Activated CD4-positive, alpha-beta T cell treated with anti-CD3 and anti-CD28 coated beads, Interleukin-10, Interleukin-2, amounts not matched to agents 100 ng/mL and 50 ng/mL, durations not matched to agents 16 hours and 8 hours (primary cell): ENCODE results near the gene PYROXD2.

Experiments
- DNase-seq: peaks from one replicate; pipeline ENCODE4 v3.0.0-alpha.2; 2020

Gene PYROXD2

DNA sequence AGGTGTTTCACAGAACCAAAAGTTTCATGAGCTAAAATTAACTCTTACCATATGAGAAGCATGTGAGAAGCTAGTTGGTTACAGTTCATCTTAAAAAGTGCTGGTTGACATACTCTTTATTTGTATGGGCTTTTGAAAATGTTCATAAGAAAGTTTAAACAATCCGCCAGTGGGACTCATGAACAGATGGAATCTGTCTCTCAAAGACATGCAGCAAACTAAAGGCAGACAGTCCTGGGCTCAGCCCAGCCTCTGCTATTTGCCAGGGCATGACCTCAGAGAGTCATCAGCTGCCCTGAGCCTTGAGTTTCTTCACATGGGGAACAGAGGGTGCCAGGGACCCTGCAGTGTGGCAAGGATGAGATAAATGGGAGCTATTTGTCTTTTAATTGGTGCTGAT, 3.2 kb downstream of the PYROXD2 start:
- no peak for DNase-seq

- no peak for DNase-seq
Measured at GRCh38 chr10:98411166-98411565, 3.8 kb downstream of the PYROXD2 start.

GRCh38 chr10:98410759-98411158, 4.2 kb downstream of the PYROXD2 start:
- DNase-seq: no peak

- no peak for DNase-seq
Measured at GRCh38 chr10:98410135-98410743, 4.7 kb downstream of the PYROXD2 start.

DNA sequence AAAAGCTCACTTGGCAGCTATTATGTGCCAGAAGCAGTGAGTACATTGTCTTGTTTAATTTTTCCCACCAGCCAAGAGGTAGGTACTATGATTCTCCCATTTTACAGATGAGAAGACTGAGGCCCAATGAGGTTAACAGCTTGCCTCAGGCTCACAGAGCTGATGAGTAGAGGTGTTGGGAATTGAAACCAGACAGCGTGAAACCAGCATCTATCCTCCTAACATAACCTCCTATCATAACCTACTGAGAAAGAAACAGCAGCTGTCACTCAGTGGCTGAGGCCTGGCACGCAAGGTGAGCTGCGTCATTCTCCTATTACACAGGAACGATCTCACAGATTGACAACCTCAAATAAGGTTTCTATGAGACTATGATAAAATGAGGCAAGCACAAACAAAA, 6.2 kb downstream of the PYROXD2 start:
- peak; percentile 33 for DNase-seq

DNA sequence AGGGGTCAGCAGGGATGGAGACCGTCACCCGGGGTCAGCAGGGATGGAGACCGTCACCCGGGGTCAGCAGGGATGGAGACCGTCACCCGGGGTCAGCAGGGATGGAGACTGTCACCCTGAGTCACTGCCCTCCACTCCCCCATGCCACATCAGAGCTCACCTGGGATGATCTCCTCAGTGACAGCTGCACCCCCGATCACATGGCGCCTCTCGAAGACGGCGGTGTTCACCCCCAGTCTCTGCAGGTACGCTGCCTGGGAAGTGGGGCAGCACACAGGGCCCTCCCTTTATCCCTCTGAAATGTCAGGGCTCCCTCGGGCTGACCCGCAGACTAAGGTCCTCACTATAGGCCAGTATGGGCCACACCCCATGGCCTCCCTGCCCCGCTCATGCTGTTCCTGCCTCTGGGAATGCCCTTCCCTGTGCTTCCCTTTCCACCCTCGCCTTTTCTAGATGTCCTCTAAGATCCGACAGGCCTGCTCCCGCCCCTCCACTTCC, 7.2 kb downstream of the PYROXD2 start:
- DNase-seq: no peak

DNA sequence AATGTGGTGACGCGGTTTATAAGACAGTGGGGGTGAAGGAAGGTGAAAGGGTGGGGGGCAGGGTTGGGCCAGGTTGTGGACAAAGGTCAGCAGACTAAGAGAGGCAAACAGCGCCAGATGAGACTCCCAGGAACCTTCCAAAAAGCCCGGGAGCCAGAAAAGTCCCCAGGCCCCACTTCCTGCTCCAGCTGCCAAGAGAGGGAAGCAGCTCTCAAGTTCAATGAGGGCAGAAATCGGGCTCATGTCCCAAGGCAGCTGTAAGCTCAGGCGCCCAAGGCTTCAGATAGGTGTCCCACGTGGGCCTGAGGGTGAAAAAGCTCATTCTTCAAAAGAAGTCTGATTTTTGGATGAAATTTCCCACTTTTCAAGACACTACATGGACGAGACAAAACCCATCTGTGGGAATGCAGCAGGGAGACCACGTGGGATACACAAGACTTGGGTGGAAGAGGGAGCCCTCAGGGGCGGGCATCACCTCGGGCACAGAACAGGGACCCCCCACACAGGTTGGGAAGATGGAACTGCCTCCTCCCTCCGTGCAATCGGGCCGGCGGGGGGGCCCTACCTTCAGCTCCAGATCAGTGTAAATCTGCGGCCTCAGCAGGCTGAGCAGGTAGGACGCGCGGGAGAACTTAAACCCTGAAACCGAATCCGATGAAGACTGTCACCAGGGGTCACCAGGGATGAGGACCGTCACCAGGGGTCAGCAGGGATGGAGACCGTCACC, 7.8 kb downstream of the PYROXD2 start:
- DNase-seq: no peak

DNA sequence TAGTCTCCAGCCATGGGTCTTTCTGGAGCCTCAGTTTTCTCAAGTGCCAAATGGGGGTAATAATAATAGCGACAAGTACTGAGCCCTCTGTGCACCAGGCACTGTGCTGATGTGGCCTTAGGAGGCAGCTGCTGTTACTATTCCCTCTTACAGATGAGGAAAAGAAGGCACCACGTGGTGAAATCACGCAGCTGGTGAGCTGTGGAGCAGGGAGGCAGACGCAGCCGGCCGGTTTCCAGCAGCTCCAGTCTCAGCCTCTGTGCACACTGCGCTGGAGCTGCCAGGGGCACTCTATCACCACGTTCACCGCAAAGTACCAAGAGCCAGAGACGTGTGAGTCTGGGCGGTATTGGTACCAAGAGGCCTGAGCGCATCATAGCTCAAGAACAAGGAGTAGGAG, 9.6 kb downstream of the PYROXD2 start:
- no peak for DNase-seq

- peak; percentile 78 for DNase-seq
Measured at GRCh38 chr10:98404571-98405359, 10.2 kb downstream of the PYROXD2 start.

GRCh38 chr10:98403812-98404504, 11.0 kb downstream of the PYROXD2 start:
- DNase-seq: peak; percentile 62

GRCh38 chr10:98402931-98403718, 11.9 kb downstream of the PYROXD2 start:
- DNase-seq: no peak

- no peak for DNase-seq
Measured at GRCh38 chr10:98402478-98402877, 12.5 kb downstream of the PYROXD2 start.

DNA sequence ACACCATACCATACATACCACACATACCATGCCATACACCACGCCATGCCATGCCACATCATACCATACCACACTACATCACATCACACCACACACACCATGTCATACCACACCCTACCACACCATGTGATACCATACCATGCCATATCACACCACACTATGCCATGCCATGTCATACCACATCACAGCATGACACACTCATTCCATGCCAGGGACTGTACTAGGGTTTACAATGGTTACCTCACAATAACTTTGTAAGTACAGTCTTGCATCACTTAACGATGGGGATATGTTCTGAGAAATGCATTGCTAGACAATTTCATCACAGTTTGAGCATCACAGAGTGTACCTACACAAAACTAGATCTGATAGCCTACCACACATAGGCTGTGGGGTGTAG, 14.5 kb downstream of the PYROXD2 start:
- DNase-seq: peak; percentile 54

GRCh38 chr10:98399784-98400183, 15.2 kb downstream of the PYROXD2 start:
- DNase-seq: no peak

GRCh38 chr10:98397089-98397600, 17.8 kb downstream of the PYROXD2 start:
- DNase-seq: no peak

DNA sequence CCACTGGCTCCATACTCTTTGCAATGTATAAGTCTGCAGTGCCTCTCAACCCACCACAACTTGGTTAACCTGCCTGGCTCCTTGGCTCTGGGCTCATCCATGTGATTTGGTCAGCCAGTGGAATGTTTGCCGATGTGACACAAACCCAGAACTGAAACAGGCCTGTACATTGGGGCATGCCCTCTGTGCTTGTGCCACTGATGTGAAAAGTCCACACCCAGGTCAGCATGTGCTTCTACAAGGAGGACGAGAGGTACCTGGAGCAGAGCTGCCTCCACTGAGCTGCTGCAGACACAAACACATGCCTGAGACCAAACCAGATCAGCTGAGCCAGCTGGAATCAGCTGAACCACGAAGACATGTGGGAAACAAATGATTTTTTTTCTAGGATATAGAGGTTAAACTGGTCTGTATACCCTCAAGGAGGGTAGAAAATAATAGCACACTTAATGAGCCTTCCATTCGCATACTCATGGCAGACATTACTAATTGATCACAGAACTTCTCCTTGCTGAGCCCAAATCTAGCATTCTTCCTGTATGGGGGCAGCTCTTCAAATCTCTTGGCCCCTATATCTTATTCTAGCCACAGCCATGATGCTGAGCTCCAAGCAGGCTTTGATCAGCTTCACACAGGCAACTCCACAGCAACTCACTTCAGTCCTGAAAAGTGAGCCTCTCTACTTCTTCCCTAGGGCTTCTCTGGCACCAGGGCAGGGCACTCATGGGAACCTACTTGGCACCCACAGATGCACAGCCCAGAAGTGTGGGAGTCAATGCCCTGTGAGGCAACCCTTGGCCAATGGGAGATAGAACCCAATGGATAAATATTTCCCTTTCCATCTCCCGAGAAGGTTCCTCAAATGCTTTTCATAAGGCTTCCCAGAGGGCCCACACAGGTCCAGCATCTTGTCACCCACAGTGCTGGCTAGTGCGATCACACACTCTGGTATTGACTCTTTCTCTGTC, 18.6 kb downstream of the PYROXD2 start:
- DNase-seq: no peak

DNA sequence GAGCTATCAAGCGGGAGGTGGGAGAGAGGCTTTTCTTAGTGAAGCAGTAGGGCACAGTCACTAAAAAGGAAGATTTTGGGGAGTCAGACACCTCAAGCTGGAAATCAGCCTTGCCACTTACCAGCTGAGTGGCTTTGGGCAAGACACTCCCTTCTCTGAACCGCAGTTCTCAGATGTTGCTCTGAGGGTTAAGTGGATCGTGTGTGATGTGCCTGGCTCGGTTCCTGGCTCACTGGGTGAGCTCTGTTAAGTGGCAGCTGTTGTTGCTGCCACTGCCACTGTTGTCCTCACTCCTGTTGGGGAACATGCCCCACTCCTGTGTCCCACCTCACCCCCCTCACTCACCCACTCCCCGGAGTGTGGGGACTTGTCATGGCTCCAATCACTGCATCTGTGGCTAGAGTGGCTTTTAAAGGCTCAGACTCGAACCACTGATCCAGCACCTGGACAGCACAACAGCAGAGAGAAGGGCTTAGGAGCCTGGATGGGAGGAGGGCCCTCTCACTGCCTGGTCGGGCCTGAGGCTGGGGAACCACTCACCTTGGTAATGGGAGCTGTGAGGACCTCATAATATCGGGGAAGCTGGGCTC, 20.0 kb downstream of the PYROXD2 start:
- no peak for DNase-seq

DNA sequence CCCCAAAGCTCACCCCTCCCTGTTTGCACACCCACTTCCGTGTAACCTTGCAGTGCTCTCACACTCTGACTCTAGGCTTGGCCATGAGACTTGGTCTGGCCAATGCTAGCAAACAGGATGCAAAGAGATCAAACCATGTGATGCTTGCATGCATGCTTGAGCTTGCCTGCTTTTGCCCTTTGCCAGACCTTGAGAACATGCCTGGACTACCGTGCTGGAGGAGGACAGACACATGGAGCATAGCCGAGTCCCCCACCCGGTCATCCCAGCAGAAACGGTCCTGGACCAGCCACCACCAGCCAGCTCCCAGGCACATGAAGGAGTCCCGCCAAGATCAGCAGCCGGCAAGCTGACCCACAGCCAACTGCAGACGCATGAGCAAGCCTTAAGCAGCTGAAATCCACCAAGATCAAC, 23.4 kb downstream of the PYROXD2 start:
- DNase-seq: peak; percentile 31

- DNase-seq: peak; percentile 42
Measured at GRCh38 chr10:98391065-98391464, 23.9 kb downstream of the PYROXD2 start.

DNA sequence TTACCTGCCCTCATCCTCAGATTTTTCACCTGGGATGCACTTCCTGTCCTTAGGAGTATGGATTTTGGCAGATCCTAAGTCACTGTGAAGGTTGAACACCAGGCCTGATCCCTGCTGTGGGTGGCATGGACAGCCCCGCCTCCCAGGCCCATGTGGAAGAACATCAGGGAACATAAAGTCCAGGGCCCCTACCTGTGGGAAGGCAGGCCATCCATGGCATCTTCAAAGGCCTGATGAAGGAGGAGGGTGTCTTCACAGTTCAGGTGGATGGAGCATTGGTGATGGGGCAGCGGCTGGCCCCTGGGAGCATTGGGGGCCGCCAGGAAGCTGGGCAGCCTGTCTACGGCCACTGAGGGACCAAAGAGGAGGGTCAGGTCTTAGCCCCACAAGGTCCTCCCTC, 24.6 kb downstream of the PYROXD2 start:
- no peak for DNase-seq
